NT2/D1 (cell line): ENCODE measurements around the gene ADAM8.

Experiments
- DNase-seq: peaks from one replicate; pipeline ENCODE4 v3.0.0-alpha.2; 2011; ENCODE audit warnings: low read depth, low spot score
- H3K27me3 ChIP-seq: 2 replicates; pipeline ENCODE4 v1.6.0; 2011; ENCODE audit warnings: mild to moderate bottlenecking; ENCODE audit not compliant: insufficient read length, insufficient read depth
- H3K36me3 ChIP-seq: 2 replicates; pipeline ENCODE4 v1.6.1; 2011; ENCODE audit warnings: mild to moderate bottlenecking, low read length, mixed read lengths; ENCODE audit not compliant: insufficient read depth, insufficient read length
- H3K4me1 ChIP-seq: 2 replicates; pipeline ENCODE4 v1.5.1; 2011; ENCODE audit not compliant: insufficient read depth, insufficient read length
- H3K4me3 ChIP-seq: 2 replicates; pipeline ENCODE4 v1.5.1; 2011; ENCODE audit warnings: low read depth; ENCODE audit not compliant: insufficient read length
- H3K9ac ChIP-seq: 2 replicates; pipeline ENCODE4 v1.6.0; 2011; ENCODE audit warnings: low read depth; ENCODE audit not compliant: insufficient read length
- H3K9me3 ChIP-seq: 2 replicates; pipeline ENCODE4 v1.5.1; 2011; ENCODE audit warnings: mild to moderate bottlenecking, low read length; ENCODE audit not compliant: insufficient read depth
- SUZ12 ChIP-seq: IDR thresholded peaks from 2 replicates; pipeline ENCODE4 v1.6.1; 2011; ENCODE audit not compliant: insufficient read length, insufficient read depth; ENCODE audit errors: extremely low read depth
- YY1 ChIP-seq: IDR thresholded peaks from 2 replicates; pipeline ENCODE4 v1.6.1; 2011; ENCODE audit not compliant: insufficient read length, insufficient read depth
- ZNF274 ChIP-seq: IDR thresholded peaks from 2 replicates; pipeline ENCODE4 v1.6.1; 2011; ENCODE audit warnings: mild to moderate bottlenecking, low read depth, low read length

Gene ADAM8

GRCh38 chr10:133218891-133219290 lies 57.8 kb downstream of the ADAM8 start:
- no peak overlapping the region for H3K4me3 ChIP-seq
- peaks cover 5% of the 10 kb centered on the region for H3K4me1 ChIP-seq
- no peak for TF ChIP-seq ZNF274
- TF ChIP-seq SUZ12 = no peak
- no peak for TF ChIP-seq YY1
- no peak overlapping the region for H3K9ac ChIP-seq
- no peaks in the 10 kb centered on the region for H3K36me3 ChIP-seq
- H3K27me3 ChIP-seq = peaks cover 7% of the 10 kb centered on the region
- DNase-seq = no peak
- no peaks in the 10 kb centered on the region for H3K9me3 ChIP-seq

GRCh38 chr10:133217800-133218589 lies 58.7 kb downstream of the ADAM8 start:
- no peaks in the 10 kb centered on the region for H3K36me3 ChIP-seq
- peaks cover 5% of the 10 kb centered on the region for H3K4me1 ChIP-seq
- peaks cover 7% of the 10 kb centered on the region for H3K27me3 ChIP-seq
- H3K4me3 ChIP-seq = no peak overlapping the region
- H3K9me3 ChIP-seq = no peaks in the 10 kb centered on the region
- no peak for TF ChIP-seq YY1
- no peak for TF ChIP-seq ZNF274
- no peak for TF ChIP-seq SUZ12
- H3K9ac ChIP-seq = no peak overlapping the region
- DNase-seq = no peak

- Histone ChIP-seq H3K36me3 (no peaks in the 10 kb centered on the region), H3K9me3 (no peaks in the 10 kb centered on the region), H3K4me1 (peaks cover 5% of the 10 kb centered on the region), H3K9ac (no peak overlapping the region), H3K4me3 (no peak overlapping the region), H3K27me3 (peaks cover 7% of the 10 kb centered on the region)
- no peak for DNase-seq
- TF ChIP-seq ZNF274 (no peak), YY1 (no peak), SUZ12 (no peak)
Observed at GRCh38 chr10:133216776-133217175, 59.9 kb downstream of the ADAM8 start.

GRCh38 chr10:133215586-133215985 lies 61.1 kb downstream of the ADAM8 start:
- no peaks in the 10 kb centered on the region for H3K27me3 ChIP-seq
- H3K9me3 ChIP-seq = no peaks in the 10 kb centered on the region
- H3K9ac ChIP-seq = no peak overlapping the region
- TF ChIP-seq YY1 (no peak), SUZ12 (no peak), ZNF274 (no peak)
- H3K4me3 ChIP-seq = no peak overlapping the region
- no peak for DNase-seq
- peaks cover 5% of the 10 kb centered on the region for H3K4me1 ChIP-seq
- no peaks in the 10 kb centered on the region for H3K36me3 ChIP-seq

- H3K36me3 ChIP-seq = no peaks in the 10 kb centered on the region
- no peak overlapping the region for H3K4me3 ChIP-seq
- H3K4me1 ChIP-seq = peaks cover 5% of the 10 kb centered on the region
- no peak overlapping the region for H3K9ac ChIP-seq
- no peaks in the 10 kb centered on the region for H3K9me3 ChIP-seq
- H3K27me3 ChIP-seq = no peaks in the 10 kb centered on the region
- TF ChIP-seq ZNF274 (no peak), SUZ12 (no peak), YY1 (no peak)
- no peak for DNase-seq
Observed at GRCh38 chr10:133214468-133215410, 61.9 kb downstream of the ADAM8 start.

GRCh38 chr10:133213641-133214467 lies 62.8 kb downstream of the ADAM8 start:
- no peaks in the 10 kb centered on the region for H3K4me1 ChIP-seq
- H3K36me3 ChIP-seq = no peaks in the 10 kb centered on the region
- DNase-seq = no peak
- TF ChIP-seq YY1 (no peak), ZNF274 (no peak), SUZ12 (no peak)
- H3K27me3 ChIP-seq = no peaks in the 10 kb centered on the region
- no peak overlapping the region for H3K9ac ChIP-seq
- no peak overlapping the region for H3K4me3 ChIP-seq
- H3K9me3 ChIP-seq = no peaks in the 10 kb centered on the region
